ENCODE results near the gene KSR1. TPM values are rescaled to one million over a fixed set of nuclear protein-coding genes. Genes with fewer than 3 reads are reported as not detected.

The KSR1 gene
- total and polyA plus RNA-seq, 9 of the 15 experiments (the other 6 are each of a cell fraction or from before 2014, with no cell fraction given), result 1.4 to 51.7 (median 18.4) TPM

- intact Hi-C loops (cut with micrococcal nuclease), result no loop called here
- Histone ChIP-seq H3K4me1 (replicated peaks in 1 of 2; ENCODE audit: control insufficient read depth in 2 of 2, insufficient read depth in 2 of 2, low read length in 2 of 2) (peaks cover 29 to 60% of the 10 kb centered on the region in 2 experiments), H3K4me2 (ENCODE audit: insufficient read depth, low read length) (no peak overlapping the region), H3K9ac (ENCODE audit: insufficient read depth in 1 of 2, low read depth in 2 of 2, low read length in 2 of 2) (peak overlapping the region in 1 of 2 experiments; percentile 20; a peak in 1 of 4 replicates), H3K9me1 (ENCODE audit: control insufficient read depth, insufficient read depth, low read length) (no peaks in the 10 kb centered on the region), H3K27me3 (ENCODE audit: control insufficient read depth in 2 of 2, insufficient read depth in 2 of 2, low read length in 2 of 2) (no peaks in the 10 kb centered on the region), H4K20me1 (replicated peaks; ENCODE audit: control insufficient read depth, insufficient read depth, low read length) (peaks cover 28% of the 10 kb centered on the region), H3K9me3 (replicated peaks; ENCODE audit: control insufficient read depth, insufficient read depth, low read depth, low read length) (no peaks in the 10 kb centered on the region), H3K79me2 (ENCODE audit: control insufficient read depth, insufficient read depth, low read length) (peaks cover 88% of the 10 kb centered on the region), H3K36me3 (ENCODE audit: control insufficient read depth, insufficient read depth, low read length) (peaks cover 2% of the 10 kb centered on the region; the same call in 1 of the 3 replicates), H2AFZ (ENCODE audit: low read depth, low read length) (no peak overlapping the region), H3K27ac (ENCODE audit: extremely low read depth, low read depth, low read length) (no peak overlapping the region), H3K4me3 (no peak overlapping the region)
- in situ Hi-C loops (cut with MboI), result no loop called here
- POLR2A ChIA-PET, result interaction anchor here (0.7 to 3.8 kb wide), 7 partner anchors 9 to 60 kb away, joined by 3 to 21 read pairs (median 5); no protein-coding TSS in a partner anchor
- BruUV-seq (replicated peaks), result no TSS peak
- CTCF ChIA-PET (ENCODE audit: low intra/inter-chr PET ratio), result interaction anchor here (0.6 kb wide), 1 partner anchor 193 kb away, joined by 3 read pairs; no protein-coding TSS in a partner anchor
- FAIRE-seq (no peak), ATAC-seq (peak; percentile 10; the same call in 1 of the 3 replicates), DNase-seq (ENCODE audit: extremely low read depth in 1 of 4, low spot score in 3 of 4) (no peak)
- TF ChIP-seq ZBTB33 (CRISPR knock-in tag; IDR thresholded peaks at IDR 0.05) (peak; percentile 79; the same call in 1 of the 2 replicates), CTCF (IDR thresholded peaks at IDR 0.05 in 2 of 3, conservative IDR thresholded peaks at IDR 0.05 in 1 of 3; ENCODE audit: insufficient read depth in 2 of 3, low read depth in 1 of 3, low read length in 3 of 3) (peak in 1 of 3 experiments; percentile 37; a peak in 1 of 6 replicates), ZNF282 (CRISPR knock-in tag; IDR thresholded peaks at IDR 0.05) (no peak), RAD21 (CRISPR knock-in tag; conservative IDR thresholded peaks at IDR 0.05 in 1 of 2, IDR thresholded peaks at IDR 0.05 in 1 of 2) (peak in 1 of 2 experiments; percentile 19; a peak in 1 of 4 replicates), SAP30 (IDR thresholded peaks at IDR 0.05; ENCODE audit: borderline replicate concordance, insufficient read depth, low read depth, low read length, poor library complexity, severe bottlenecking) (no peak)
- 77% methylated on average over 14 of the region's 14 CpGs for WGBS (ENCODE audit: insufficient coverage, low coverage, missing lambda C conversion rate)
Observed at GRCh38 chr17:27533874-27534815, 77.9 kb downstream of the KSR1 start.
